GM19238 (cell line): ENCODE measurements around the gene IGLL5.
"Not testable (repeated sequence)": the region's sequence is repeated elsewhere in the genome, so short reads cannot be mapped to it uniquely, and the experiment has no call there.

Experiments used
- DNase-seq: peaks from one replicate; pipeline ENCODE4 v3.0.0; 2011; ENCODE audit warnings: low spot score; ENCODE audit not compliant: insufficient read length

The IGLL5 gene

DNA sequence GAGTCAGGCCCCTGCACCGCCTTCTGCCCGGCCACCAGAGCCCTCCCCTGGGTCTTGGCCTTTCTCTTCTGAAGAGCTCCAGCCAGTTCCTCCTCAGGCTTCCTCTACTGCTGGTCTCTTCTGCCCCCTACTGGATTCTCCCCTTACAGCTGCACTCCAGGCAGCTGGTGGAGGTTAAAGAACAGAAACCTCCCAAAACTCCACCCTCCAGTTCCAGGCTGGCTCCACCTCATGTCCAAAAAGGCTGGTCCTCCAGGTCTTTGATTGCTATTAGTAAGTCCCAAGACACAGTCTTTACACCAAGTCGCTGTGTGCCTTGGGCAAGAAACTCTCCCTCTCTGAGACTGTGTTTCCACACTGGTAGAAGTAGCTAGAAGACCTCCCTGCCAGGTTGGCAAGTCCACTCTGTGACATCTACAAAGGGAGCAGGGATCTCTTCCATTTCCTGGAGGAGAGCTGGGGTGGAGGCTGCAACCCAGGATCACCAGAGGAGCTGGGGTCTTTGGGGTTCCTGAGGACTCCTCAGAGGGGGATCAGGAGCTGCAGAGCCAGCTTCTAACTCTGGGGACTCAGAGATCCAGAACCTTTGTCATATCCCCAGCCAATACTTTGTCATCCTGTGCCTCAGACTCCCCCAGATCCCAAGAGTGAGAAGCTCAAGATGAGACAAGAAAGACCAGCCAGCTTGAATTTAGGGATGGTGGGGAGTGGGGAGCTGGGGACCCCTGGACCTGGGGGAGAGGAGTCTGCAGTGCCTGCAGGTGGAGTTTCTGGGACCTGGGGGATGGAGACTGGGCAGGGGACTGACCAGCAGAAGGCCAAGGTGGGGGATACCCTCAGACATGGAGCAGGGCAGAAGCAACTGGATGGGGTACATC lies 3.4 kb upstream of the IGLL5 start:
- DNase-seq, result peak; percentile 70

DNA sequence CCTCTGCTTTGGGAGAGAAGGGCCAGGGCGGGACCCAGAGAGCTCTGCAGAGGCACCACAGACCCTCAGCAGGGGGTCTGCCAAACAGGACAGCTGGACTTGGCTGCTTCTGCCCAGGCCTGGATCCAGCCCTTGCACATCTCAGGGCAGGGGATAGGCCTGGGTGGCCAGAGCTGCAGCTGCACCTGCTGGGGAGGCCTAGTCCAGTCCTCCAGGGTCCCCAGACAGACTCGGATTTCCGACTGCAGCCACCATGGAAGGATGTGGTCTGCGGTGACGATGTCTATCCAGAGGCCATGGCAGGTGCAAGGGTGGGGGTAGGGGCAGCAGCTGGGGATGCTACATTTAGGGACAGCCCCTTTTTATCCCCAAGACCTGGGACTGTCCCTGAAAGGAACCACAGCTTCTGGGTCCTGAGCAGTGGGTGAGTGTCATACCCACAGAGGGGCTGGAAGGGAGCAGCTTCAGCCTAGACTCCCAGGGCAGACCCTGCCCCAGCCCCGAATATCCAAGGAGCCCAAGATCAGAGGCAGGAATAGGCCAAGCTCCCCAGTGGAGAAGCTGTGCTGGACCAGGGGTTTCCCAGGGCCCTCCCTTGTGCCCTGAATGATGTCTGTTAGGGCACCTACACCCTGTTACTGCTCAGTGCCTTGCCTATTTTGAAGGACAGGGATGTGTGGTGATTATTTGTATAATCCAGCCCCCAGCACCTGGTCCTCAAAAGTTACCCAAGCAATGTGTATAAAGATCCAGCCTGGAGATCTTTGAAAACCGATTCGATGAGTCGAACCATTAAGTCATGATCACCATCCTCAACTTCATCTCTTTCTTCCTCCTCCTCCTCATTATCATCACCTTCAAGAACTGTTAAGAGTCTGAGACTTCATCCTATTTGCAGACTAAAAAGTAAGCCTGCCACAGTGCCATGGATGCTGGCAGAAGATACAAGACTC lies 2.5 kb upstream of the IGLL5 start:
- DNase-seq, result peak; percentile 71

GRCh38 chr22:22886546-22886945 lies 1.1 kb upstream of the IGLL5 start:
- no peak for DNase-seq

DNA sequence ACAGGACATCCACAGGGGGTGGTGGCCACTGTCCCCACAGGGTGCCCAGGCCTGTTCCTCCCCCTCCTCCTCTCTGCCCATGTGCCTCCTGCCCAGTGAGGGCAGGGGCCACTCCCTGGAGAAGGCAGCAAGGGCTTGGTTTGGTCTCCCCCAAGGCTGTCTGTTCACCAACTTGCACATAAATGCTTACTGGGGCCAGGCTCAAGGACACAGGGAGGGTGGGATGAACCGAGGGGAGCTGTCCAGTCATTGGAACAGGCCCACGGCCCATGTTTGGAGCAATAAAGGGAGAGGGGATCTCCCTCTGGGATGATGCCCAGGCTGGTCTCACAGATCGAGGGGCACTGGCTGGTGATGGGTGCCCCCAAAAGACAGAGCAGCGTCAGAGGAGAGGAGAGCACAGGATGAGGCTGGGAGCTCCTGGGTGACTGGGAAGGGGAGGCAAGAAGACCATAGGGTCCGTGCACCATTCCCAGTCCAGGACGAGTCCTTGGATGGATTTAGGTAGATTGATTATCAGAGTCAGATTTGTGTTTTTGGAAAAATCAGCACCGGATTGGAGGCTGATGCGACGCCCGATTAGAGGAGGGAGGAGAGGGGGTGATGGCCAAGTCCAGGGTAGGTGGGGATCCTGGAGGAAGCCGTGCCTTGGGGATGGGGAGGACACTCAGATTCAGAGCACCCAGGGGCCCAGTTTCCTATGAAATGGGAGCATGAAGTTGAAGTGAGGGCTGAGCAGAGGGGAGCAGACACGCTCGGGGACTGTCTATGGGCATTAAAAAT lies 1.1 kb downstream of the IGLL5 start:
- DNase-seq, result no peak

- DNase-seq, result no peak
These were observed 2.5 kb downstream of the IGLL5 start for GRCh38 chr22:22890085-22890484.

DNA sequence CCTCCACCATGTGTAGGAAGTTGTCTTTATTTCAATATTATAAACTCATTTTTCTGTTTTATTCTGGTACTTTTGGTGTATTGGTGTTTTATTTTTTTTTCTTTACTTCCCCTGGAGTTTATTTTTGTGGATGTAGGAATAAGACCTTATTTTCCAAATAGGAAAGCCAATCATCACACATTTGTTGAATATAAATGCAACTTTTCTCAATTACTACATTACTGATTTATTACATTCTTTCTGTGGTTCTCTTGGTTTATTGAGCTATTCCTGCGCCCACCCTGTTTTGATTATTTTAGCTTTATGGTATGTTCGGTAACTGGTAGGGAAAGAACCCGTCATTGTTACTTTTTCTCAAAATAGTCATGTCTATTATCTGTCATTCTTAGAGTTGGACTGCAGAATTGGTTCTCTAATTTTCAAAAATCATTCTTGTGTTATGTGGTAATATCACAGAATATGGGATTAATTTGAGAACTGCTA lies 3.6 kb downstream of the IGLL5 start:
- no peak for DNase-seq

GRCh38 chr22:22892096-22893052 lies 4.8 kb downstream of the IGLL5 start:
- DNase-seq, result no peak

GRCh38 chr22:22893077-22893805 lies 5.6 kb downstream of the IGLL5 start:
- no peak for DNase-seq

DNA sequence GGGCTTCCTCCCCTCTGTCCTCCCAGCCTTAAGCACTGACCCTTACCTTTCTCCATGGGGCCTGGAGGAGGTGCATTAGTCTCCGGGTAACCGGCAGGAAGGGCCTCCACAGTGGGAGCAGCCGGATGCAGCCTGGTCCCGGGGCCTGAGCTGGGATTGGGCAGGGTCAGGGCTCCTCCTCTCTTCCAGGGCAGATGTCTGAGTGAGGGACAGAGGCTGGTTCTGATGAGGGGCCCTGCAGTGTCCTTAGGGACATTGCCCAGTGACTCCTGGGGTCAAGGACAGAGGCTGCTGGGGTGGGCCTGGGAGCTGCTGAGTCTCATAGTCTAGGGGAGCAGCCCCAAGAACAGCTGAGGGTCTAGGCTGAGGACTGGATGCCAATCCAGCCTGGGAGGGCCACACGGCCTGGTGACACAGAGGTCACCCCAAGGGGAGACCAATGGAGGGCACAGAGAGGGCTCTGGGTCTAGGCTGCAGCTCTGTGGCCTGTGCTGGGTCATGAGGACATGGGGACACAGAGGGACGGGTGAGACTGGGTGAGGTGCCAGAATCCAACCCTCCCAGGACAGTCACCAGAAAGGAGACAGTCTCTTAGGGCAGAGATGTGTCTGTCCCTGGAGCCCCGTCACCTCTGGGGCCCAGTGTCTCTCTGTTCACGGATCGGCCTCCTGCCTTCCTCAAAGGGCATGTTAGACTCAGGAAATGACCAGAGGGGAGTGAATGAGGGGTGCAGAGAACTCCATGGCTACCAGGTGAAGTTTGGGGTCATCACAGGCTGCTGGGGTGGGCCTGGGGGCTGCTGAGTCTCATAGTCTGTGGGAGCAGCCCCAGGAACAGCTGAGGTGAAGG lies 6.5 kb downstream of the IGLL5 start:
- no peak for DNase-seq

GRCh38 chr22:22894740-22895731 lies 7.4 kb downstream of the IGLL5 start:
- DNase-seq, result no peak

DNA sequence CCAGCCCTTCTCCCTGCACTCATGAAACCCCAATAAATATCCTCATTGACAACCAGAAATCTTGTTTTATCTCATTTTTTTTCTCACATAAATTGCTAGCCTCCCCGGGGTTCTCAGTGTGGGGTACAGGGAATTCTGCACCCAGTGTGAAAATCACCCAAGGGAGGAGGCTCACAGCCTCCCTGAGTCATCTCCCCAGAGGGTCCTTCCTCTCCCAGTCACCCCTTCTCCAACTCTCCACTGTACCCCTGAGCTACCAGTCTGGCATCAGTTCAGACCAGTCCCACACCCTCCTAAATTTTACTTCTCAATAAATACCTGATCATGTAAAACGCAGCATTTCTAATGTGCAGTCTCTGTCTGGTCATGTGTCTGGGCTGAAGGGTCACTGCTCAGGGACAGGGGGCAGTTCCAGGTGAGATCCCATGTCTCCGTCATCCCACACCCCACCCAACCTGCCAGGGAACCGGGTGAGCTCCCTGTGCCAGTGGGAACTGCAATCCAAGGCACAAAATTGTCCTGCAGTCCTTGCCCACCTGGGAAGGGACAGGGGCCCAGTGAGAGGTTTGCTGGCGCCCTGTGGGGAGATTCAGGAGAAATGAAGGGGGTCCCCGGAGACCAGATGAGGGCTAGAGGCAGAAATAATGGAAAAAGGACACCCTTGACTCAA lies 8.3 kb downstream of the IGLL5 start:
- DNase-seq, result no peak

DNA sequence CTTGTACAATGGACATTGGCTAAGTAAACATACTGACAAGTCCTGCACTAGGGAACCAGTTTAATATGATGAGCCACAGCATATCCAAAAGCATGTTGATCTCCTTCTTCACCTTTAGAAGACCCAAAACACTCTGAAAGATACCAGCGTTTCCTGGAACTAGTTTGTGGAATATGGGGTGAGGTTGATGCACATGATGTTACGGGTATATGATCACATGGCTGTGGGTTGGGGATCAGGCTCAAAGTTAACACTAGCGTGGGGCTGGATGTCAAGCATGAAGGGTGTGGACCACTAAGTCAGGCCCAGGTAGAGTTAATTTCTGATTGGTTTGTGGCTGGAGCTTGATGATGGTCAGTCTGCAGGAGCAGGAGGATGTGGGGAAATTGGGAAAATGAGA lies 9.0 kb downstream of the IGLL5 start:
- DNase-seq, result no peak

- no peak for DNase-seq
These were observed 9.5 kb downstream of the IGLL5 start for GRCh38 chr22:22897091-22897490.

DNA sequence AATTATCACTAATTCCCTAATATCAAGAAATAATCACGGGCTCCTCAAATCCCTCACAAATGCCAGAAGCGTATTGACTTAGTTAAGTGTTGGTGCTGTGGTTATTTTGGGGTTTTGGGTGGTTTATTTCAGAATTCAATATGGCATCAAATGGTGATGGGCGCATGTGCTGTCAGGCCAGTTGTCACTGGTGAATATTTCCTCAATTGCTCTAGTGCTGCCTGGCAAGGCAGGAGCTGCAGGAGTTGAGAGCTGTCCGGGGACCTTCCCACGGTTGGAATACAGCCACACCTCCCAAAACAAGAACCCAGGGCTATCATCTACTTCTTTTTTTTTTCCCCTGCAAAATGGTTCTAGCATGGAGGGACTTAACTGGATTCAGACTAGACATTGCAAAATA lies 10.3 kb downstream of the IGLL5 start:
- no peak for DNase-seq

GRCh38 chr22:22898411-22898950 lies 10.9 kb downstream of the IGLL5 start:
- DNase-seq, result not testable (repeated sequence)

GRCh38 chr22:22899342-22900080 lies 11.9 kb downstream of the IGLL5 start:
- DNase-seq, result not testable (repeated sequence)
